Adrenal gland (tissue), 5 donors: ENCODE results near the gene CAMK1D.

ENCODE experiments used
- POLR2A ChIP-seq, 2 donors: fragments of 450-650 bp; IDR thresholded peaks; one replicate each; pipeline ENCODE4 v1.6.1; 2017; ENCODE audit warnings: antibody characterized with exemption in 2 of 2, mild to moderate bottlenecking in 2 of 2, moderate library complexity in 1 of 2
- TF ChIP-seq, protein P1 (sequence below), 6 experiments: fragments of 450-650 bp in 4 of 6; fragments of 200-600 bp in 2 of 6; sonication (generic) in 1 of 6; IDR thresholded peaks; 1 replicate in 5 of 6; 2 replicates in 1 of 6; pipeline versions ENCODE4 v1.5.1 to v1.8.0; 2016 to 2021; ENCODE audit warnings: antibody characterized with exemption in 6 of 6, mild to moderate bottlenecking in 2 of 6, moderate library complexity in 1 of 6
- donor health status: DM: no; HTN: no; CAD: no.

DNA sequence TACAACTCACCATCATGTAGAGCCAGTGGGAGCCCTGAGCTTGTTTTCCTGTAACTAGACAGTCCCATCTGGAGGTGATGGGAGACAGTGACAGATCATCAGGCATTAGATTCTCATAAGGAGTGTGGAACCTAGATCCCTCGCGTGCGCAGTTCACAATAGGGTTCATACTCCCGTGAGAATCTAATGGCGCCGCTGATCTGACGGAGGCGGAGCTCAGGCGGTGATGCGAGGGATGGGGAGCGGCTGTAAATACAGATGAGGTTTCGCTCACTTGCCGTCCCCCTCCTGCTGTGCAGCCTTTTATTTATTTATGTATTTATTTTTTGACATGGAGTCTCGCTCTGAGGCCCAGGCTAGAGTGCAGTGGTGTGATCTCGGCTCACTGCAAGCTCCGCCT, 139.3 kb downstream of the CAMK1D start:
- TF ChIP-seq, protein P1, sequence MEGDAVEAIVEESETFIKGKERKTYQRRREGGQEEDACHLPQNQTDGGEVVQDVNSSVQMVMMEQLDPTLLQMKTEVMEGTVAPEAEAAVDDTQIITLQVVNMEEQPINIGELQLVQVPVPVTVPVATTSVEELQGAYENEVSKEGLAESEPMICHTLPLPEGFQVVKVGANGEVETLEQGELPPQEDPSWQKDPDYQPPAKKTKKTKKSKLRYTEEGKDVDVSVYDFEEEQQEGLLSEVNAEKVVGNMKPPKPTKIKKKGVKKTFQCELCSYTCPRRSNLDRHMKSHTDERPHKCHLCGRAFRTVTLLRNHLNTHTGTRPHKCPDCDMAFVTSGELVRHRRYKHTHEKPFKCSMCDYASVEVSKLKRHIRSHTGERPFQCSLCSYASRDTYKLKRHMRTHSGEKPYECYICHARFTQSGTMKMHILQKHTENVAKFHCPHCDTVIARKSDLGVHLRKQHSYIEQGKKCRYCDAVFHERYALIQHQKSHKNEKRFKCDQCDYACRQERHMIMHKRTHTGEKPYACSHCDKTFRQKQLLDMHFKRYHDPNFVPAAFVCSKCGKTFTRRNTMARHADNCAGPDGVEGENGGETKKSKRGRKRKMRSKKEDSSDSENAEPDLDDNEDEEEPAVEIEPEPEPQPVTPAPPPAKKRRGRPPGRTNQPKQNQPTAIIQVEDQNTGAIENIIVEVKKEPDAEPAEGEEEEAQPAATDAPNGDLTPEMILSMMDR (IDR thresholded peaks at IDR 0.05) = no peak
- no peak for TF ChIP-seq POLR2A (IDR thresholded peaks at IDR 0.05)
